Measurements from ENCODE around the gene LRRC74B. TPM values are rescaled to one million over a fixed set of nuclear protein-coding genes. Genes with fewer than 3 reads are reported as not detected.

The LRRC74B gene
- total RNA-seq, 1 donor from 2014 or later: not detected

DNA sequence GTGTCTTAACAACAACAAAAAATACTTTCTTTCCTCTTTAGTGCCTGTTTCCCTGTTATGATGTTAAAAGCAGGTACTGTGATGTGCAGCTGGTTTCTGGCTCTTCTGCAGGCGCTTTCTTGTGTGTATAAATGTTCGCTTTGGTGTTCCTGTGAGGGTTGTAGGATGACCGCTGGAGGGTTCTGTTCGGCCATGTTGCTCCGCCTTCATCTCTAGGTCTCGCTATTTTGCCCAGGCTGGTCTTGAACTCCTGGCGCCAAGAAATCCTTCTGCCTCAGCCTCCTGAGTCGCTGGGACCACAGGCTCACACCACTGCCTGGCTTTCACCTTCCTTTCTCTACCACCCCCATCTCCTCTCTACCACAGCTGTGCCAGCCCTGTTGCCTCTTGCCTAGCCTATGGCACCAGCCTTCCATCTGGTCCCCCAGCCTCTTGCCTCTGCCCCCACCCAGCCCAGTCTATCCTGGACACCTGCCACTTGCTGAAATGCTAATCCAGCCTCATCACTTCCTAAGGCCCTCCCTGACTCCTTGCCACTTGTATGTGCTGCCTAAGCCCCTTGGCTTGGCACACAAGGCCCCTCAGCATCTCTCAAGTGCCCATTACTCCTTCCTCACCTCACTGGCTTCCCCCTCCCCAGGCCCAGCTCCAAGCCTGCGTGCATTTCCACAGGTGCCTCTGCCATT lies 5.5 kb downstream of the LRRC74B start:
- DNase-seq (no peak), ATAC-seq (no peak)
- H3K4me3 ChIP-seq: no peak overlapping the region
- no peak overlapping the region for H3K27ac ChIP-seq
- no peaks in the 10 kb centered on the region for H3K9me3 ChIP-seq
- no peaks in the 10 kb centered on the region for H3K36me3 ChIP-seq
- H3K27me3 ChIP-seq: no peaks in the 10 kb centered on the region
- intact Hi-C loops (cut with DNase I): no loop called here
- TF ChIP-seq, protein P1, sequence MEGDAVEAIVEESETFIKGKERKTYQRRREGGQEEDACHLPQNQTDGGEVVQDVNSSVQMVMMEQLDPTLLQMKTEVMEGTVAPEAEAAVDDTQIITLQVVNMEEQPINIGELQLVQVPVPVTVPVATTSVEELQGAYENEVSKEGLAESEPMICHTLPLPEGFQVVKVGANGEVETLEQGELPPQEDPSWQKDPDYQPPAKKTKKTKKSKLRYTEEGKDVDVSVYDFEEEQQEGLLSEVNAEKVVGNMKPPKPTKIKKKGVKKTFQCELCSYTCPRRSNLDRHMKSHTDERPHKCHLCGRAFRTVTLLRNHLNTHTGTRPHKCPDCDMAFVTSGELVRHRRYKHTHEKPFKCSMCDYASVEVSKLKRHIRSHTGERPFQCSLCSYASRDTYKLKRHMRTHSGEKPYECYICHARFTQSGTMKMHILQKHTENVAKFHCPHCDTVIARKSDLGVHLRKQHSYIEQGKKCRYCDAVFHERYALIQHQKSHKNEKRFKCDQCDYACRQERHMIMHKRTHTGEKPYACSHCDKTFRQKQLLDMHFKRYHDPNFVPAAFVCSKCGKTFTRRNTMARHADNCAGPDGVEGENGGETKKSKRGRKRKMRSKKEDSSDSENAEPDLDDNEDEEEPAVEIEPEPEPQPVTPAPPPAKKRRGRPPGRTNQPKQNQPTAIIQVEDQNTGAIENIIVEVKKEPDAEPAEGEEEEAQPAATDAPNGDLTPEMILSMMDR (IDR thresholded peaks at IDR 0.05): no peak
- no peaks in the 10 kb centered on the region for H3K4me1 ChIP-seq

DNA sequence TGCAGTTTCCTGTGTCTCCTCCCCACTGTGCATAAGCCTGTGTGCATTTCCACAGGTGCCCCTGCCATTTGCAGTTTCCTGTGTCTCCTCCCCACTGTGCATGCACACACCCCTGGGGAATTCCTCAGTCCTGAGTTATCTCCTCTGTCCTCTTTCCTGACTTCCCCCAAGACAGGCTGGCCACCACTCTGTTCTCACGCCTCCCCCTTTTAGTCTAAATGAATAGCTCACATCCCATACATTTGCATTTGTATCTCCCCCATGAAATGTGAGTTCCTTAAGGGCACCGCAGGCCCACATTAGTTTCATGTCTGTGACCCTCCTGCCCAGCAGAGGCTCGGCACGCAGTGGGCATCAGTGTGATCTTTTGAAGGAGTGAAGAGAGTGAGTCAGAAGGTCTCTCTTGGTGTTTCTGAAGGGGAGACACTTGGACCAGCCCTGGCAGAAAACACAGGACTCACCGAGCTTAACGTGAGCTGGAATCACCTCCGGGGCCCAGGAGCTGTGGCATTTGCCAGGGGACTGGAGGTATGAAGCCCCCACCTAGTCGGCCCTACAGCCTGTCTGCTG lies 6.2 kb downstream of the LRRC74B start:
- DNase-seq: no peak
- Histone ChIP-seq H3K27me3 (no peaks in the 10 kb centered on the region), H3K27ac (no peak overlapping the region), H3K9me3 (no peaks in the 10 kb centered on the region), H3K4me3 (no peak overlapping the region), H3K4me1 (no peaks in the 10 kb centered on the region), H3K36me3 (no peaks in the 10 kb centered on the region)
- intact Hi-C loops (cut with DNase I): no loop called here
- TF ChIP-seq, protein P1 (IDR thresholded peaks at IDR 0.05): no peak
- no peak for ATAC-seq

DNA sequence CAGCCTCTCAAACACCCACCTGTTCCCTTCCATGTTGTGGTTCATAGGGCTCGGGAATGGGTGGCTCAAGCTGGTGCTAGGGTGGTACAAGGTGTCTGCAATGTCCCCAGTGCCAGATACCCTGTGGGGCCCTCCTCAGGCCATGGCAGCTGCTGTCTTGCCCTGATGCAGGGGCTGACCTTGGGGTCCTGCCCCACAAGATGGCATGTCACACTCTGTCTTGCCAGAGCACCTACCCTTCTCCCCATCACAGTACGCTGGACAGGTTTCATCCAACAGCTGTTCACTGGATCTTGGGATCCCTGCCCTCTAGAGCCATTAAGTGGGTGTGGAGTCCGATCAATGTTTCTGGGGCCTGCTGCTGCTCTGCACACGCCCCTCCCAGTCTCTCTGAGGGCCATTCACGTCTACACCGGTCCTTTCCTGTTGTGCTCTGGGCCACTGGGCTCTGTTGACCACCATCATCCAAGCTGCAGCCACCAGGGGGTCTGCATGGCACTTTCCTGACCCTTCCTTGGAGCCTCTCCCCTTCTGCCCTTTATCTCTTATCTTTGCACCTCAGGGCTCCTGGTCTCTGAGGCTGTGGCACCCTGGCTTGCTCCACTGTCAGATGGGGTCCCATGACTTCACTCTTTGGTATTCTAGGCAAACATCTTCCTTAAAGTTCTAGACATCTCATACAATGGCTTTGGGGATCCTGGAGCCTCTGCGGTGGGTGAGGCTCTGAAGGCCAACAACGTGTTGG lies 7.1 kb downstream of the LRRC74B start:
- Histone ChIP-seq H3K27ac (no peak overlapping the region), H3K4me3 (no peak overlapping the region), H3K27me3 (no peaks in the 10 kb centered on the region), H3K9me3 (no peaks in the 10 kb centered on the region), H3K36me3 (no peaks in the 10 kb centered on the region), H3K4me1 (no peaks in the 10 kb centered on the region)
- TF ChIP-seq, protein P1 (IDR thresholded peaks at IDR 0.05): no peak
- DNase-seq: no peak
- intact Hi-C loops (cut with DNase I): no loop called here
- no peak for ATAC-seq

GRCh38 chr22:21054046-21054713 lies 8.4 kb downstream of the LRRC74B start:
- H3K27me3 ChIP-seq: no peaks in the 10 kb centered on the region
- H3K27ac ChIP-seq: no peak overlapping the region
- TF ChIP-seq, protein P1 (IDR thresholded peaks at IDR 0.05): no peak
- DNase-seq (no peak), ATAC-seq (no peak)
- no peaks in the 10 kb centered on the region for H3K36me3 ChIP-seq
- intact Hi-C loops (cut with DNase I): no loop called here
- H3K4me3 ChIP-seq: no peak overlapping the region
- H3K4me1 ChIP-seq: no peaks in the 10 kb centered on the region
- H3K9me3 ChIP-seq: no peaks in the 10 kb centered on the region

DNA sequence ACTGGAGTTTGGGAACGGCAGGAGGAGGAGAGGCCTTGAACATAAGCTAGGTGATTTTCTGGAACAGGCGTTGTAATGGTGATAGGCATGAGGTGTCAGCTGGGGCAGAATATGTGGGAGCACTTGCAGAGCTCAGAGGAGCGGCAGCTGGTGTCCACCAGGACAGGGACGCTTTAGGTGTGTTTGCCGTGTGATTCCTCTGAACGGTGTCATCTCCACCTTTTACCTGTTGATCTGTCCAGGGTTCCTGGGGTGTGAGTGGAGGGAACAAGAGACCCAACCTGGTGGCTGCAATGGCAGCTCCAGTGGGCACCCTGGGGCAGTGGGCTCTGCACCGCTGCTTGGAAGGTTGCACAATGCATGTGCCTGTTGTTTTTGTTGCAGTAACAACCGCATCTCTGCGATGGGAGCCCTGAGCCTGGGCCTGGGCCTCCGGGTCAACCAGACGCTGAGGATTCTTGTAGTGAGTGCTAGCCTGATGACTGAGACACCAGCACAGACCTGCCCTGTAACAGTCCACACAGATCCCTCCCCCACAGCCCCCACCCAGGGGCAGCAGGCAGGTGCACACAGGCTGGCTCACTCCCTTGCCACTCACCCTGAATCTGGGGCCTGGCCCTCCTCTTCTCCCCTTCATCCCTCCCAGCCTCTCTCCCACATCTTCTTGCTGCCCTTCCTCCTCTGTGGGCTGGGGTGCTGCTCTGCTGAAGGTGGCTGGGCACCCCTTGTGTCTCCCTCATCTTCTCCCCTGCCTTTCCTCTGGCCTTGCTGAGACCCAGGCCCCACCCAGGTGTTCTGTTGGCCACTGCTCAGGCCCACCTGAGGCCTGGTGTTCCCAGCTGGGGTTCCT lies 9.2 kb downstream of the LRRC74B start:
- TF ChIP-seq, protein P1 (IDR thresholded peaks at IDR 0.05): no peak
- Histone ChIP-seq H3K36me3 (no peaks in the 10 kb centered on the region), H3K27ac (no peak overlapping the region), H3K27me3 (no peaks in the 10 kb centered on the region), H3K4me1 (no peaks in the 10 kb centered on the region), H3K4me3 (no peak overlapping the region), H3K9me3 (no peaks in the 10 kb centered on the region)
- DNase-seq (no peak), ATAC-seq (no peak)
- intact Hi-C loops (cut with DNase I): no loop called here
